BLaER1 treated with 17β-estradiol and CSF1 and Interleukin-3, amounts not matched to agents 10 nM and 100 nM (cell line): ENCODE measurements around the gene CUL9.

Experiments
- H3K27ac ChIP-seq, 11 experiments: shearing (Covaris generic); formaldehyde crosslinking; 2 replicates each; pipeline ENCODE4 v1.8.1; 2022
- H3K27me3 ChIP-seq, 11 experiments: shearing (Covaris generic); formaldehyde crosslinking; 2 replicates each; pipeline ENCODE4 v1.8.1; 2022
- H3K36me3 ChIP-seq, 11 experiments: shearing (Covaris generic); formaldehyde crosslinking; 2 replicates each; pipeline ENCODE4 v1.8.1; 2022
- H3K4me1 ChIP-seq, 10 experiments: shearing (Covaris generic); formaldehyde crosslinking; 2 replicates each; pipeline ENCODE4 v1.8.1; 2022
- H3K4me2 ChIP-seq, 11 experiments: shearing (Covaris generic); formaldehyde crosslinking; 2 replicates each; pipeline ENCODE4 v1.8.1; 2022
- H3K4me3 ChIP-seq, 10 experiments: shearing (Covaris generic); formaldehyde crosslinking; 2 replicates each; pipeline ENCODE4 v1.8.1; 2022
- H3K9ac ChIP-seq, 11 experiments: shearing (Covaris generic); formaldehyde crosslinking; 2 replicates each; pipeline ENCODE4 v1.8.1; 2022
- H3K9me3 ChIP-seq, 11 experiments: shearing (Covaris generic); formaldehyde crosslinking; replicated peaks in 1 of 11; 2 replicates each; pipeline ENCODE4 v1.8.1; 2022
- H4K20me1 ChIP-seq, 11 experiments: shearing (Covaris generic); formaldehyde crosslinking; 2 replicates each; pipeline ENCODE4 v1.8.1; 2022
- Cebpa-rat ChIP-seq, 11 experiments: shearing (Covaris generic); IDR thresholded peaks; 2 replicates each; pipeline ENCODE4 v1.8.1; 2022

Gene CUL9

GRCh38 chr6:43200541-43200940 is 18.5 kb downstream of the CUL9 start:
- no peak for TF ChIP-seq Cebpa-rat (IDR thresholded peaks at IDR 0.05)
- H4K20me1 ChIP-seq = peaks cover 0 to 7% (median 0%) of the 10 kb centered on the region in 11 experiments; a peak in 2 of 22 replicates
- peaks cover 42 to 92% (median 81%) of the 10 kb centered on the region in 11 experiments for H3K36me3 ChIP-seq
- H3K9ac ChIP-seq = no peak overlapping the region
- peaks cover 0 to 5% (median 0%) of the 10 kb centered on the region in 10 experiments; a peak in 4 of 20 replicates for H3K4me1 ChIP-seq
- no peak overlapping the region for H3K4me3 ChIP-seq
- H3K4me2 ChIP-seq = no peak overlapping the region
- no peaks in the 10 kb centered on the region for H3K27me3 ChIP-seq
- H3K9me3 ChIP-seq = no peaks in the 10 kb centered on the region
- no peak overlapping the region for H3K27ac ChIP-seq

DNA sequence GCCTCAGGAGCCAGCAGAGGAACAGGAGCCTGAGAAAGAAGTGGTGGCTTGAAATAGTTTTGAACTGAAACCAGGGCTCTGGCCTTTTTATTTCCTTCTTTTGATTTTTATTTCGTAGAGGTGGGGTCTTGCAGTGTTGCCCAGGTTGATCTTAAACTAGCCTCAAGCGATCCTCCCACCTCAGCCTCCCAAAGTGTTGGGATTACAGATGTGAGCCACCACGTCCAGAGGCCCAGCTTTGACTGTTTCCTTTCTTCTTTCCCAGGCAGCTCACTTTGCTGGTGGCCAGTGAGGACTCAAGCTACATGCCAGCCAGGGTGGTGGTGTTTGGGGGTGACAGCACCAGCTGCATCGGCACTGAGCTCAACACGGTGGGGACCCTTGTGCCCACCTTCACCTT is 20.5 kb downstream of the CUL9 start:
- H3K27me3 ChIP-seq = no peaks in the 10 kb centered on the region

GRCh38 chr6:43203029-43203717 is 21.2 kb downstream of the CUL9 start:
- Histone ChIP-seq H3K4me3 (no peak overlapping the region), H3K36me3 (peaks cover 22 to 83% (median 61%) of the 10 kb centered on the region in 11 experiments), H3K9ac (no peak overlapping the region), H3K27me3 (no peaks in the 10 kb centered on the region), H3K4me2 (no peak overlapping the region), H3K9me3 (no peaks in the 10 kb centered on the region), H4K20me1 (peaks cover 0 to 7% (median 0%) of the 10 kb centered on the region in 11 experiments; a peak in 2 of 22 replicates), H3K27ac (no peak overlapping the region), H3K4me1 (peaks cover 0 to 5% (median 0%) of the 10 kb centered on the region in 10 experiments; a peak in 4 of 20 replicates)
- TF ChIP-seq Cebpa-rat (IDR thresholded peaks at IDR 0.05) = no peak

More for the DNA sequence above, 20.5 kb downstream of the CUL9 start:
- Histone ChIP-seq H4K20me1 (peaks cover 0 to 7% (median 0%) of the 10 kb centered on the region in 11 experiments; a peak in 2 of 22 replicates), H3K9me3 (no peaks in the 10 kb centered on the region), H3K9ac (no peak overlapping the region), H3K27ac (no peak overlapping the region), H3K4me2 (no peak overlapping the region), H3K36me3 (peaks cover 29 to 90% (median 67%) of the 10 kb centered on the region in 11 experiments), H3K4me3 (no peak overlapping the region), H3K4me1 (peaks cover 0 to 5% (median 0%) of the 10 kb centered on the region in 10 experiments; a peak in 4 of 20 replicates)
- no peak for TF ChIP-seq Cebpa-rat (IDR thresholded peaks at IDR 0.05)

GRCh38 chr6:43203718-43204095 is 21.7 kb downstream of the CUL9 start:
- Histone ChIP-seq H3K4me3 (no peak overlapping the region), H4K20me1 (peaks cover 0 to 7% (median 0%) of the 10 kb centered on the region in 11 experiments; a peak in 2 of 22 replicates), H3K9ac (no peak overlapping the region), H3K9me3 (no peaks in the 10 kb centered on the region), H3K4me2 (no peak overlapping the region), H3K27ac (no peak overlapping the region), H3K4me1 (peaks cover 0 to 5% (median 0%) of the 10 kb centered on the region in 10 experiments; a peak in 4 of 20 replicates), H3K36me3 (peaks cover 17 to 77% (median 56%) of the 10 kb centered on the region in 11 experiments; a peak in 21 of 22 replicates), H3K27me3 (no peaks in the 10 kb centered on the region)
- no peak for TF ChIP-seq Cebpa-rat (IDR thresholded peaks at IDR 0.05)

- H3K36me3 ChIP-seq = peaks cover 17 to 70% (median 48%) of the 10 kb centered on the region in 11 experiments; a peak in 21 of 22 replicates
These were observed 22.5 kb downstream of the CUL9 start for GRCh38 chr6:43204271-43205105.

DNA sequence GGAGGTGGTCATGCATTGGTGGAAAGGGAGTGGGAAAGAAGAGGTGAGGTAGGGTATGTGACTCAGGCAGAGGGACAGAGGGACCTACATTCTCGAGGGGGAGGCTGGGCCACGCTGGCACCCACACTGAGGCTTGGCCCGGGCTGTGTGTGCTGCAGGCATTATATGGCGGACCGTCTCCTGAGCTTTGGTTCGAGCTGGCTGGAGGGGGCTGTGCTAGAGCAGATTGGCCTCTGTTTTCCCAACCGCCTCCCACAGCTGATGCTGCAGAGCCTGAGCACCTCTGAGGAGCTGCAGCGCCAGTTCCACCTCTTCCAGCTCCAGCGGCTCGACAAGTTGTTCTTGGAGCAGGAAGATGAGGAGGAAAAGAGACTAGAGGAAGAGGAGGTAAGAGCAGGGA is 23.9 kb downstream of the CUL9 start:
- Histone ChIP-seq H3K36me3 (peaks cover 8 to 59% (median 34%) of the 10 kb centered on the region in 11 experiments; a peak in 21 of 22 replicates), H3K27me3 (no peaks in the 10 kb centered on the region), H3K4me3 (no peak overlapping the region), H3K4me2 (no peak overlapping the region), H3K9ac (no peak overlapping the region), H3K9me3 (no peaks in the 10 kb centered on the region), H3K4me1 (no peaks in the 10 kb centered on the region), H4K20me1 (peaks cover 0 to 7% (median 0%) of the 10 kb centered on the region in 11 experiments; a peak in 1 of 22 replicates), H3K27ac (no peak overlapping the region)
- no peak for TF ChIP-seq Cebpa-rat (IDR thresholded peaks at IDR 0.05)

More at GRCh38 chr6:43204271-43205105, 22.5 kb downstream of the CUL9 start:
- Histone ChIP-seq H3K4me3 (no peak overlapping the region), H3K4me2 (no peak overlapping the region), H3K27me3 (no peaks in the 10 kb centered on the region), H3K4me1 (peaks cover 0 to under 1% (median 0%) of the 10 kb centered on the region in 10 experiments; a peak in 2 of 20 replicates), H3K9me3 (no peaks in the 10 kb centered on the region), H3K9ac (0 out of 22 replicates have a peak overlapping the region, but pooled peaks of 1 of the 11 experiments have one; percentile 8), H3K27ac (no peak overlapping the region), H4K20me1 (peaks cover 0 to 7% (median 0%) of the 10 kb centered on the region in 11 experiments; a peak in 1 of 22 replicates)
- no peak for TF ChIP-seq Cebpa-rat (IDR thresholded peaks at IDR 0.05)

- no peaks in the 10 kb centered on the region for H3K9me3 ChIP-seq
These were observed 25.3 kb downstream of the CUL9 start for GRCh38 chr6:43207286-43207685.

DNA sequence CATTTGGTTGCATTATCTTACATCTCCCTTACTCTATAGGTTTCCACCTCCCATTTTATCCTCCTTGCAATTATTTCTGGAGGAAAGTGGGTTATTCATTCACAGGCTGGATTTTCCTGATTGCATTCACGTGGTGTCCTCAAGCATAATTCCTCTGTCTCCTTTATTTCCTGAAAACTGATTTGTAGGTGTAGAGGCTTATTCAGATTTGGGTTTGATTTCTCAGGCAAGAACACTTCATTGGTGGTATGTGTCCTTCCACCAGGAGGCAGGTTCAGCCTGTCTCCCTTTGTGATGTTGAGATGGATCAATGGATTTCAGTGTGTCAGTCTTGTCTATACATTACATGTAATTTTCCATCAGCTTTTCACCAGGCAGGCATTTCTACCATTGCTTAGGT is 30.0 kb downstream of the CUL9 start:
- Histone ChIP-seq H3K27ac (no peak overlapping the region), H3K36me3 (peaks cover 21 to 50% (median 36%) of the 10 kb centered on the region in 11 experiments; a peak in 20 of 22 replicates), H3K4me1 (no peaks in the 10 kb centered on the region), H3K9me3 (no peaks in the 10 kb centered on the region), H3K9ac (no peak overlapping the region), H3K27me3 (no peaks in the 10 kb centered on the region), H3K4me2 (no peak overlapping the region), H3K4me3 (no peak overlapping the region), H4K20me1 (no peaks in the 10 kb centered on the region)
- no peak for TF ChIP-seq Cebpa-rat (IDR thresholded peaks at IDR 0.05)

More at GRCh38 chr6:43207286-43207685, 25.3 kb downstream of the CUL9 start:
- Histone ChIP-seq H3K4me3 (no peak overlapping the region), H3K4me1 (no peaks in the 10 kb centered on the region), H3K9ac (no peak overlapping the region), H3K27me3 (no peaks in the 10 kb centered on the region), H3K4me2 (no peak overlapping the region), H3K36me3 (peaks cover 6 to 51% (median 30%) of the 10 kb centered on the region in 11 experiments; a peak in 19 of 22 replicates), H4K20me1 (peaks cover 0 to 7% (median 0%) of the 10 kb centered on the region in 11 experiments; a peak in 1 of 22 replicates), H3K27ac (no peak overlapping the region)
- no peak for TF ChIP-seq Cebpa-rat (IDR thresholded peaks at IDR 0.05)

DNA sequence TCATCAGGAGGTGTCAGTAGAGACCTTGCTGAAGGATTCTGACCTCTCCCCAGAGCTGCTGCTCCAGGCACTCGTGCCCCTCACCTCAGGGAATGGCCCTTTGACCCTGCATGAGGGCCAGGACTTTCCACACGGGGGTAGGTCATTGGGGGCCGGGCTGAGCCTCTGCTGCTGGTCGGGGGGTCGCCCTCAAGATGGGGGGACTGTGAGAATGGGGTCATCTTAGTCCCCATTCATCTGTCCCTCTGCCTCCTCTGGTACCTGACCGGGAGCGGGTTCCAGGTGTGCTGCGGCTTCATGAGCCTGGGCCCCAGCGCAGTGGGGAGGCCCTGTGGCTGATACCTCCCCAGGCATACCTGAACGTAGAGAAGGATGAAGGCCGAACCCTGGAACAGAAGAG is 31.4 kb downstream of the CUL9 start:
- H3K27me3 ChIP-seq = no peaks in the 10 kb centered on the region
- no peak for TF ChIP-seq Cebpa-rat (IDR thresholded peaks at IDR 0.05)
- H4K20me1 ChIP-seq = no peaks in the 10 kb centered on the region

More for the DNA sequence above, 31.4 kb downstream of the CUL9 start:
- Histone ChIP-seq H3K4me2 (no peak overlapping the region), H3K9ac (no peak overlapping the region), H3K27ac (no peak overlapping the region), H3K36me3 (peaks cover 26 to 59% (median 40%) of the 10 kb centered on the region in 11 experiments; a peak in 20 of 22 replicates), H3K4me3 (no peak overlapping the region), H3K9me3 (no peaks in the 10 kb centered on the region), H3K4me1 (no peaks in the 10 kb centered on the region)
